Keratinocyte (primary cell): Measurements from ENCODE around the gene METTL8.

ENCODE experiments used
- CTCF ChIP-seq, 3 experiments: IDR thresholded peaks in 1 of 3; conservative IDR thresholded peaks in 1 of 3; optimal IDR thresholded peaks in 1 of 3; 2 replicates in 2 of 3; 3 replicates in 1 of 3; pipeline versions ENCODE3 to v1.5.1; 2011; ENCODE audit warnings: low read length in 3 of 3, mild to moderate bottlenecking in 3 of 3, moderate library complexity in 2 of 3, control low read depth in 1 of 3, inconsistent platforms in 1 of 3; ENCODE audit not compliant: insufficient read depth in 2 of 3; ENCODE audit errors: extremely low read depth in 1 of 3
- EZH2 ChIP-seq: IDR thresholded peaks from one replicate; pipeline ENCODE4 v1.6.1; 2012; ENCODE audit warnings: inconsistent platforms, mild to moderate bottlenecking, low read length, moderate library complexity

GRCh38 chr2:171411791-171412483 lies 21.9 kb downstream of the METTL8 start:
- TF ChIP-seq CTCF (optimal IDR thresholded peaks at IDR 0.05 in 1 of 3, IDR thresholded peaks at IDR 0.05 in 1 of 3, conservative IDR thresholded peaks at IDR 0.05 in 1 of 3; ENCODE audit: extremely low read depth in 1 of 3, insufficient read depth in 2 of 3, low read length in 3 of 3) (no peak), EZH2 (no peak)
